Measurements from ENCODE around the gene EHMT1. TPM values are rescaled to one million over a fixed set of nuclear protein-coding genes. Genes with fewer than 3 reads are reported as not detected.

The EHMT1 gene
- total RNA-seq, 2 experiments from 2014 or later, result 145 to 295 TPM

DNA sequence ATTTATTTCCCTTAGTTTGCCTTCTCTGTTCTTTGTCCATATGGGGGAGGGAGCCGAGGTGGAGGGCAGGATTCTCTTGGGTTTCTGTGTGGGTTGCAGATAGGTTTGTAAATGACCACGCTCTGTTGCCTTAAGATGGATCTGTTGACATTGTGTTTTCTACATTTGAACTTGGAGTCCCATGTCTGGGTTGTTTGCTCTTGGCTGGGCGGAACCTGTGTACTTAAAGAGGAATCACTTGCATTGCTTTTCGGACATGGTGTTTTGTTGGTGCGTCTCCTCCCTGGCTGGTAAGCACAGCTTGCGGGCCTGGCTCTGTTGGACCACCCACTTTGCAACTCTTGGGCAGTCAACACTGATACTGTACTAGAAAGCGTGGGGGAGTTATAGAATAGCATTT lies 45.9 kb downstream of the EHMT1 start:
- Histone ChIP-seq H3K4me3 (ENCODE audit: low read depth, low read length, poor library complexity, severe bottlenecking) (peak overlapping the region; percentile 37), H3K79me2 (ENCODE audit: insufficient read depth, low read depth, low read length) (peaks cover 97% of the 10 kb centered on the region), H3K36me3 (ENCODE audit: insufficient read depth, low read length) (peaks cover 69% of the 10 kb centered on the region), H3K27ac (ENCODE audit: low read depth, low read length, poor library complexity, severe bottlenecking) (peak overlapping the region; percentile 95), H3K4me1 (ENCODE audit: insufficient read depth, low read length, poor library complexity, severe bottlenecking) (peaks cover 93% of the 10 kb centered on the region), H3K9me3 (ENCODE audit: low read length) (0 out of 2 replicates have a peak, but pooled peaks cover 5% of the 10 kb centered on the region), H2AFZ (ENCODE audit: low read length) (no peak overlapping the region), H3K4me2 (ENCODE audit: low read length) (peak overlapping the region; percentile 81), H4K20me1 (ENCODE audit: insufficient read depth, low read length) (no peaks in the 10 kb centered on the region), H3K9me2 (ENCODE audit: insufficient read depth, low read length) (no peaks in the 10 kb centered on the region)
- peak; percentile 49 for DNase-seq (ENCODE audit: low spot score)
- ChIA-PET CTCF (ENCODE audit: unreplicated experiment) (no interaction called here), POLR2A (interaction anchor here (0.7 to 2.5 kb wide), 13 partner anchors 9 to 314 kb away, joined by 3 to 10 read pairs (median 4); partner anchors contain the start of gene EHMT1)
- no TSS peak for BruUV-seq (replicated peaks)
- intact Hi-C loops (cut with micrococcal nuclease; ENCODE audit: unreplicated experiment), result no loop called here
- TF ChIP-seq EZH2phosphoT487 (IDR thresholded peaks at IDR 0.05; ENCODE audit: borderline replicate concordance, low read depth, low read length), result no peak

DNA sequence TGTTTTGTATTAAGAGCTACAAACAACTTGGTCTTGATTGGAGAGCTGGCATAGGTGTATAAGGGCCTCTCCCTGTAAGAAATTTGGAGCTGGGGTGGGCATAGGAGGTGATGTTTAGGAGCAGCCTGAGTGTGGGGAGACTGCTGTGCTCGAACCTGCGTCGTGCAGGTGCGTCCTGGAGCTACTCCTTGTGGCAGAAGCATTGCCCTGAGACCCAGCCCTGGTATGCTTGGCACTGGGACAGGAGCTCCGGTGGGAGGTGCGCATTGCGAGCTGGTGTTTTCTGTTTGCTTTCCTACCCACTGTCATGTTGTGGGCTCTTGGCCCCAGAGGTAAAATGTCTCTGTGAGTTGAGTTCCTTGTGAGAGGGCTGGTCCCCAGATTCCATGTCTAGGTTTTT lies 46.4 kb downstream of the EHMT1 start:
- ChIA-PET CTCF (ENCODE audit: unreplicated experiment) (no interaction called here), POLR2A (interaction anchor here (0.6 to 2.5 kb wide), 14 partner anchors 9 to 46 kb away, joined by 3 to 10 read pairs (median 4); partner anchors contain the start of gene EHMT1)
- peak overlapping the region; percentile 95 for H3K27ac ChIP-seq (ENCODE audit: low read depth, low read length, poor library complexity, severe bottlenecking)
- intact Hi-C loops (cut with micrococcal nuclease; ENCODE audit: unreplicated experiment), result no loop called here
- H3K9me3 ChIP-seq (ENCODE audit: low read length), result 0 out of 2 replicates have a peak, but pooled peaks cover 5% of the 10 kb centered on the region
- H2AFZ ChIP-seq (ENCODE audit: low read length), result no peak overlapping the region
- H3K4me2 ChIP-seq (ENCODE audit: low read length), result peak overlapping the region; percentile 81
- no peak overlapping the region for H3K4me3 ChIP-seq (ENCODE audit: low read depth, low read length, poor library complexity, severe bottlenecking)
- H3K9me2 ChIP-seq (ENCODE audit: insufficient read depth, low read length), result no peaks in the 10 kb centered on the region
- BruUV-seq (replicated peaks), result no TSS peak
- TF ChIP-seq EZH2phosphoT487 (IDR thresholded peaks at IDR 0.05; ENCODE audit: borderline replicate concordance, low read depth, low read length), result no peak
- TF ChIP-seq, protein P1, sequence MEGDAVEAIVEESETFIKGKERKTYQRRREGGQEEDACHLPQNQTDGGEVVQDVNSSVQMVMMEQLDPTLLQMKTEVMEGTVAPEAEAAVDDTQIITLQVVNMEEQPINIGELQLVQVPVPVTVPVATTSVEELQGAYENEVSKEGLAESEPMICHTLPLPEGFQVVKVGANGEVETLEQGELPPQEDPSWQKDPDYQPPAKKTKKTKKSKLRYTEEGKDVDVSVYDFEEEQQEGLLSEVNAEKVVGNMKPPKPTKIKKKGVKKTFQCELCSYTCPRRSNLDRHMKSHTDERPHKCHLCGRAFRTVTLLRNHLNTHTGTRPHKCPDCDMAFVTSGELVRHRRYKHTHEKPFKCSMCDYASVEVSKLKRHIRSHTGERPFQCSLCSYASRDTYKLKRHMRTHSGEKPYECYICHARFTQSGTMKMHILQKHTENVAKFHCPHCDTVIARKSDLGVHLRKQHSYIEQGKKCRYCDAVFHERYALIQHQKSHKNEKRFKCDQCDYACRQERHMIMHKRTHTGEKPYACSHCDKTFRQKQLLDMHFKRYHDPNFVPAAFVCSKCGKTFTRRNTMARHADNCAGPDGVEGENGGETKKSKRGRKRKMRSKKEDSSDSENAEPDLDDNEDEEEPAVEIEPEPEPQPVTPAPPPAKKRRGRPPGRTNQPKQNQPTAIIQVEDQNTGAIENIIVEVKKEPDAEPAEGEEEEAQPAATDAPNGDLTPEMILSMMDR (conservative IDR thresholded peaks at IDR 0.05; ENCODE audit: low read length), result no peak
- H4K20me1 ChIP-seq (ENCODE audit: insufficient read depth, low read length), result no peaks in the 10 kb centered on the region
- H3K79me2 ChIP-seq (ENCODE audit: insufficient read depth, low read depth, low read length), result peaks cover 97% of the 10 kb centered on the region
- peaks cover 93% of the 10 kb centered on the region for H3K4me1 ChIP-seq (ENCODE audit: insufficient read depth, low read length, poor library complexity, severe bottlenecking)
- DNase-seq (ENCODE audit: low spot score), result no peak
- H3K36me3 ChIP-seq (ENCODE audit: insufficient read depth, low read length), result peaks cover 67% of the 10 kb centered on the region

DNA sequence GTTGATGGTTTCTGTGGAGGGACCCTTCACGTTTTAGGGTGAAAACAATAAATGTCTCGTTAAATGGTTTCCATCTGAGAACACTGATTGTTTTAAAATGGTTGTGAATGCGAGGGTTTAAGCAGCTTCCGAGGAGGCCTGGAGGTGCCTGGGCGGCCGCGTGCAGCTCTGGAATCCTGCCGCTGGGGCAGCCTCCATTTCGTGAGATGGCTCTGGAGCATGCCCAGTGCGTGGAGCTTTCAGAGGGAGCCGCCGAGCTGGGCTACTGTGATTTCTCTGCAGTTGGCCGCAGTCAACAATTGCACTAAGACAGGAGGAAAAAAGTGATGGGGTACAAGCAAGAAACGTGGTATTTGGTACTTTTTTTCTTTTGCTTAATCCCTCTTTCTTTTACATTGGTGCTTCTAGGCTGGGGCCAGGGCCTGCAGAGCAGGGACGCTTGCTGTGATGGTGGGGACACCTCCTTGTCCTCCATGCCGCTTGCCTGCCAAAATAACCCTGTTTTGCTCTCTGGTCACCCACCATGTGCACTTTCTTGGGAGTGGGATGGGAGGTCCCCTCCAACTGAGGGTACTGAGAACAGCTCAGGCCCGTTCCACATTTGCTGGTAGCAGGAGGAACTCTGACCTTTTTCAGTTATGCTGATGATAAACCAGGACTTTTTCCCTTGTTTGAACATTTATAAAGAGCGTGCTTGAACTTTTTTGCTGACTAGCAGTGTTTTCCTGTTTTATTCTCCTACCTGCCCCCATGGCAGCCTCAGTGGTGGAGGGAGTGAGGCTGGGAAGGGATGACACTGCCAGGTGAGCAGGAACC lies 47.1 kb downstream of the EHMT1 start:
- no peaks in the 10 kb centered on the region for H3K9me2 ChIP-seq (ENCODE audit: insufficient read depth, low read length)
- no peak overlapping the region for H2AFZ ChIP-seq (ENCODE audit: low read length)
- no peak for TF ChIP-seq EZH2phosphoT487 (IDR thresholded peaks at IDR 0.05; ENCODE audit: borderline replicate concordance, low read depth, low read length)
- TF ChIP-seq, protein P1 (conservative IDR thresholded peaks at IDR 0.05; ENCODE audit: low read length), result no peak
- H3K4me2 ChIP-seq (ENCODE audit: low read length), result peak overlapping the region; percentile 81
- H3K9me3 ChIP-seq (ENCODE audit: low read length), result 0 out of 2 replicates have a peak, but pooled peaks cover 2% of the 10 kb centered on the region
- H3K4me1 ChIP-seq (ENCODE audit: insufficient read depth, low read length, poor library complexity, severe bottlenecking), result peaks cover 93% of the 10 kb centered on the region
- intact Hi-C loops (cut with micrococcal nuclease; ENCODE audit: unreplicated experiment), result loop anchor here (2.0 kb wide), 1 partner anchor 45 kb away; no protein-coding TSS in a partner anchor
- no TSS peak for BruUV-seq (replicated peaks)
- H3K36me3 ChIP-seq (ENCODE audit: insufficient read depth, low read length), result peaks cover 60% of the 10 kb centered on the region
- CTCF ChIA-PET (ENCODE audit: unreplicated experiment), result no interaction called here
- H3K27ac ChIP-seq (ENCODE audit: low read depth, low read length, poor library complexity, severe bottlenecking), result peak overlapping the region; percentile 95
- POLR2A ChIA-PET, result interaction anchor here (0.6 to 2.5 kb wide), 15 partner anchors 8 to 47 kb away, joined by 3 to 10 read pairs (median 4); partner anchors contain the start of gene EHMT1
- H3K4me3 ChIP-seq (ENCODE audit: low read depth, low read length, poor library complexity, severe bottlenecking), result peak overlapping the region; percentile 58
- DNase-seq (ENCODE audit: low spot score), result no peak
- H4K20me1 ChIP-seq (ENCODE audit: insufficient read depth, low read length), result no peaks in the 10 kb centered on the region
- H3K79me2 ChIP-seq (ENCODE audit: insufficient read depth, low read depth, low read length), result peaks cover 97% of the 10 kb centered on the region
